Spleen (tissue), 11 donors: Measurements from ENCODE around the gene GNPTG. TPM values are rescaled to one million over a fixed set of nuclear protein-coding genes. Genes with fewer than 3 reads are reported as not detected.

Source experiments
- DNase-seq: peaks from one replicate; pipeline ENCODE4 v3.0.0-alpha.2; 2020
- H3K27ac ChIP-seq, 8 donors: fragments of 200-600 bp; sonication (generic) in 7 of 8; 1 replicate in 4 of 8; 2 replicates in 4 of 8; pipeline versions ENCODE4 v1.5.0 to v1.8.0; 2016 to 2021; ENCODE audit warnings: inconsistent platforms in 4 of 8, mild to moderate bottlenecking in 4 of 8, moderate library complexity in 1 of 8
- H3K27me3 ChIP-seq, 7 donors: fragments of 200-600 bp; sonication (generic) in 6 of 7; replicated peaks in 1 of 7; 1 replicate in 4 of 7; 2 replicates in 3 of 7; pipeline versions ENCODE4 v1.5.0 to v1.8.0; 2016 to 2021; ENCODE audit warnings: inconsistent platforms in 3 of 7, mild to moderate bottlenecking in 1 of 7
- H3K36me3 ChIP-seq, 6 donors: fragments of 200-600 bp; sonication (generic) in 5 of 6; 1 replicate in 4 of 6; 2 replicates in 2 of 6; pipeline versions ENCODE4 v1.5.0 to v1.8.0; 2016 to 2021; ENCODE audit warnings: inconsistent platforms in 2 of 6
- H3K4me1 ChIP-seq, 6 donors: fragments of 200-600 bp; sonication (generic) in 5 of 6; 1 replicate in 3 of 6; 2 replicates in 3 of 6; pipeline versions ENCODE4 v1.5.0 to v1.8.0; 2016 to 2021; ENCODE audit warnings: inconsistent platforms in 3 of 6
- H3K4me3 ChIP-seq, 8 donors: fragments of 200-600 bp; sonication (generic) in 7 of 8; 1 replicate in 4 of 8; 2 replicates in 4 of 8; pipeline versions ENCODE4 v1.5.0 to v1.8.0; 2016 to 2021; ENCODE audit warnings: inconsistent platforms in 4 of 8, mild to moderate bottlenecking in 4 of 8, moderate library complexity in 2 of 8
- H3K9me3 ChIP-seq, 8 donors: fragments of 200-600 bp; sonication (generic) in 7 of 8; 1 replicate in 4 of 8; 2 replicates in 4 of 8; pipeline versions ENCODE4 v1.5.0 to v1.8.0; 2016 to 2021; ENCODE audit warnings: inconsistent platforms in 4 of 8
- CTCF ChIP-seq, 11 experiments: fragments of 200-600 bp in 7 of 11; fragments of 450-650 bp in 4 of 11; sonication (generic) in 4 of 11; IDR thresholded peaks in 8 of 11; conservative IDR thresholded peaks in 3 of 11; 1 replicate in 7 of 11; 2 replicates in 4 of 11; pipeline versions ENCODE4 v1.4.0 to v1.8.0; 2016 to 2021; ENCODE audit warnings: antibody characterized with exemption in 11 of 11, inconsistent platforms in 4 of 11, mild to moderate bottlenecking in 1 of 11
- POLR2A ChIP-seq, 3 donors: fragments of 450-650 bp; IDR thresholded peaks; one replicate each; pipeline ENCODE4 v1.5.1; 2017; ENCODE audit warnings: antibody characterized with exemption in 3 of 3, mild to moderate bottlenecking in 1 of 3
- POLR2AphosphoS5 ChIP-seq, 3 donors: sonication (generic); formaldehyde crosslinking; IDR thresholded peaks; one replicate each; pipeline ENCODE4 v1.5.1; 2017; ENCODE audit warnings: antibody characterized with exemption in 3 of 3
- WGBS, 5 donors: extraction: QIAGEN DNeasy Blood & Tissue Kit in 3 of 5; methylation state at CpG; one replicate each; pipeline versions ENCODE4 v1.1.5 to v1.1.7; 2013 to 2018; 5-methylcytosine and 5-hydroxymethylcytosine counted together
- intact Hi-C: fragments of 100-400 bp; cut with DNase I; formaldehyde crosslinking; loops from one replicate; pipeline ENCODE4 v1.15.0; 2023; ENCODE audit warnings: low total_unique reads
- polyA plus RNA-seq, 3 donors: library from polyadenylated mRNA; stranded (reverse); fragments of 200-250 nt; gene quantifications; one replicate each; pipeline ENCODE4 v1.2.1, GENCODE V29; 2013
- total RNA-seq, 7 donors: library from RNA; depleted of rRNA in 3 of 7; stranded (reverse); fragments of >200 nt in 3 of 7; fragmentation: NEBNext Ultra II Directional in 4 of 7; extraction: Animal tissue kit (Norgen Biotek cat#: 25700) in 4 of 7; gene quantifications; one replicate each; pipeline versions ENCODE4 v1.1.0 to v1.2.1, GENCODE V29; 2016 to 2021
- donor health status: healthy with polysubstance abuse.
- donor health status: DM: no; HTN: no; CAD: no; lungs with moderate emphysema.
- donor health status: DM: no; HTN: no; CAD: no.
- donor health status: Bipolar disorder and iron deficiency.
- donor health status: healthy.
- donor health status: DM: no; HTN: no; CAD: no.
- donor health status: DM: yes; HTN: yes; CAD: no.

Gene GNPTG
- total and polyA plus RNA-seq, 10 donors, result 55.6 to 80.6 (median 65.4) TPM

- no peaks in the 10 kb centered on the region for H3K27me3 ChIP-seq
- no peak overlapping the region for H3K27ac ChIP-seq
- H3K4me1 ChIP-seq, result peaks cover 8 to 34% (median 26%) of the 10 kb centered on the region in 6 donors
- DNase-seq, result no peak
- WGBS, 5 donors, result 83 to 90% (median 88%) methylated on average over 9 of the region's 9 CpGs
- H3K4me3 ChIP-seq, result no peak overlapping the region
- peaks cover 0 to 84% (median 48%) of the 10 kb centered on the region in 6 donors for H3K36me3 ChIP-seq
- H3K9me3 ChIP-seq, result no peaks in the 10 kb centered on the region
- TF ChIP-seq POLR2A (IDR thresholded peaks at IDR 0.05) (no peak), POLR2AphosphoS5 (IDR thresholded peaks at IDR 0.05) (no peak), CTCF (IDR thresholded peaks at IDR 0.05 in 8 of 11, conservative IDR thresholded peaks at IDR 0.05 in 3 of 11) (no peak)
- intact Hi-C loops, result no loop called here
Measured at GRCh38 chr16:1381612-1382406, 30.1 kb downstream of the GNPTG start.

GRCh38 chr16:1383556-1383955 lies 31.8 kb downstream of the GNPTG start:
- peaks cover 0 to 84% (median 60%) of the 10 kb centered on the region in 6 donors for H3K36me3 ChIP-seq
- WGBS, 5 donors, result 91 to 95% (median 93%) methylated on average over 7 to 18 of the region's 18 CpGs; no CpG with 5 or more reads in 1 of the 5 donors
- intact Hi-C loops, result no loop called here

GRCh38 chr16:1385232-1385631 lies 33.5 kb downstream of the GNPTG start:
- Histone ChIP-seq H3K27ac (no peak overlapping the region), H3K9me3 (no peaks in the 10 kb centered on the region), H3K4me1 (peaks cover 0 to 2% (median 1%) of the 10 kb centered on the region in 6 donors), H3K4me3 (no peak overlapping the region), H3K36me3 (peaks cover 0 to 100% (median 76%) of the 10 kb centered on the region in 6 donors), H3K27me3 (no peaks in the 10 kb centered on the region)
- WGBS, 5 donors, result 92 to 97% (median 97%) methylated on average over 28 to 39 of the region's 39 CpGs
- intact Hi-C loops, result no loop called here
- DNase-seq, result no peak
- peak in 1 of 3 donors; percentile 13 for TF ChIP-seq POLR2AphosphoS5 (IDR thresholded peaks at IDR 0.05)
- no peak for TF ChIP-seq CTCF (IDR thresholded peaks at IDR 0.05 in 8 of 11, conservative IDR thresholded peaks at IDR 0.05 in 3 of 11)
- no peak for TF ChIP-seq POLR2A (IDR thresholded peaks at IDR 0.05)

More at GRCh38 chr16:1383556-1383955, 31.8 kb downstream of the GNPTG start:
- peaks cover 6 to 19% (median 17%) of the 10 kb centered on the region in 6 donors for H3K4me1 ChIP-seq
- no peaks in the 10 kb centered on the region for H3K27me3 ChIP-seq
- no peak overlapping the region for H3K27ac ChIP-seq
- TF ChIP-seq CTCF (IDR thresholded peaks at IDR 0.05 in 8 of 11, conservative IDR thresholded peaks at IDR 0.05 in 3 of 11) (no peak), POLR2AphosphoS5 (IDR thresholded peaks at IDR 0.05) (peak in 1 of 3 donors; percentile 20)
- no peak for DNase-seq
- no peaks in the 10 kb centered on the region for H3K9me3 ChIP-seq
- H3K4me3 ChIP-seq, result no peak overlapping the region

- no peaks in the 10 kb centered on the region for H3K27me3 ChIP-seq
- TF ChIP-seq POLR2A (IDR thresholded peaks at IDR 0.05) (no peak), POLR2AphosphoS5 (IDR thresholded peaks at IDR 0.05) (peak in 2 of 3 donors; percentile 5 to 28), CTCF (IDR thresholded peaks at IDR 0.05 in 8 of 11, conservative IDR thresholded peaks at IDR 0.05 in 3 of 11) (no peak)
- intact Hi-C loops, result no loop called here
- WGBS, 5 donors, result 86 to 95% (median 92%) methylated on average over 14 to 16 of the region's 16 CpGs
- no peak overlapping the region for H3K4me3 ChIP-seq
- no peak for DNase-seq
- H3K27ac ChIP-seq, result no peak overlapping the region
- H3K9me3 ChIP-seq, result no peaks in the 10 kb centered on the region
- H3K36me3 ChIP-seq, result peaks cover 0 to 100% (median 81%) of the 10 kb centered on the region in 6 donors
- H3K4me1 ChIP-seq, result no peaks in the 10 kb centered on the region
Measured at GRCh38 chr16:1387331-1387730, 35.6 kb downstream of the GNPTG start.
